GM19467 (cell line): ENCODE results near the gene SMG6.
"Not testable (repeated sequence)": the region's sequence is repeated elsewhere in the genome, so short reads cannot be mapped to it uniquely, and the experiment has no call there.

Source experiments
- ATAC-seq: cut with Tn5 transposase; IDR thresholded peaks from one replicate; pipeline ENCODE4 v1.9.1; 2021; ENCODE audit warnings: mild to moderate bottlenecking, moderate library complexity; ENCODE audit not compliant: unreplicated experiment

The SMG6 gene

DNA sequence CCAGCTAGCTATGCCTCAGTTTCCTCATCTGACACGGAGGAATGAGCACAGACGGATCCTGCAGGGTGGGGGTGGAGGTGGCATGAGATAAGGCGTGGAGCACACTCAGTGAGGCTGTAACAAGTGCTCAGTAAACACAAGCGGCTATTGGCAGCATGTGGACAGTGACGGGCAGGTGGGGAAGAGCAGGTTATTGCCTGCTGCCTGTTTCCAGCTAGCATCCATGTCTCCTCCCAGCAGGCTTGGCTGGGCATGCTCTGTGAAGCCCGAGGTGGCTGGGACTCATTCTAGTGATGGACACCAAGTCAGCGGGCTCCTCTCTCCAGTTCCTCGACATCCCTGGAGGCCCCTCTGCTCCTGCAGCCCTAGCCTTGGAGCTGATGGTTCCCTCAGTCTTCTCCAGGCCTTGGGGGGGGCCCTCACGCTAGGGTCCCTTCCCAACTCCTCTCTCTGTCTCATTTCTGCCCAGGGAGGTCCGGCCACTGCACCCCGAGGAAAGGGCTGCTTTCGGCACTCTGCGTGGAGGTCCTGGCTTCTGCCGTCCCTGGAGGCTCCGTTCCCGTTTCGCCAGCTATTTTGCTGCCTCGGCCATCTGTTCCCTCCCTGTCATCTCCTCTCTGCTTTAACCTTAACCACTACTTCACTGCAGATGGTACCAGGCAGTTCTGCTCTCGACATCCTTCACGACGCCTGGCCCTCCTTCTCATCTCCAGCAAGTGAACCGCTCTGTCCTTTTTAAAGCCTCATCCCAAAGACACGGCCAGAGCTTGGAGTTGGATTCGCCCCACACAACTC, 284.7 kb downstream of the SMG6 start:
- no peak for ATAC-seq

DNA sequence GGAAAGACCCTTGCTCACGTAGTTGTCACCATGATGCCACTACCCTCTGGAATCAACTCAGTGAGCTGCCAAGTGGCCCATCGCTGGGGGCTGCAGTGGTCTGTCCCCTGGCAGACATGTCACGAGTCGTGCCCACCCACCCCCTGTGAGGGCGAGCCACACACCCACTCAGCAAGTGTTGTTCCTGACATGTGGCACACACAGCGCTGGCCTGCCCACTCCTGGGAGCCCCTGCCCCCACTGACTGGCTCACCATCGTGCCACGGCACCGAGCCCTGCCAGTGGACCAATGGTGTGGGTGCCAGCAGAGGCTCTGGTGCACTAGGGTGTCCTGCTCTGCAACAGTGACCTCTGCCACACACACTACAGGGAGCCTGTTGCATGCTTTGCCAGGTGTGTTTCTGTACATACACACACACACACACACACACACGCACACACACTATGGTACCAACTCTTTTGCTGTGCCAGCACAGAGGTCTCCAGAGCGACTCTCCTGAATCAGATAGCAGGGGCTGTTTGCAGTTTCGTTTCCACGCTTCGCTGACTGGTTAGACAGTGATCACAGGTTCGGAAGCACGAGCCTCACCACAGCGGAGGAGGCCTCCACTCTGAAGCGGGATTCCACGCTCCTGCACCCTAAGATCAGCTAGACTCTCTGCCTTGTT, 286.2 kb downstream of the SMG6 start:
- ATAC-seq = no peak

GRCh38 chr17:2016494-2016893, 287.1 kb downstream of the SMG6 start:
- ATAC-seq = no peak

DNA sequence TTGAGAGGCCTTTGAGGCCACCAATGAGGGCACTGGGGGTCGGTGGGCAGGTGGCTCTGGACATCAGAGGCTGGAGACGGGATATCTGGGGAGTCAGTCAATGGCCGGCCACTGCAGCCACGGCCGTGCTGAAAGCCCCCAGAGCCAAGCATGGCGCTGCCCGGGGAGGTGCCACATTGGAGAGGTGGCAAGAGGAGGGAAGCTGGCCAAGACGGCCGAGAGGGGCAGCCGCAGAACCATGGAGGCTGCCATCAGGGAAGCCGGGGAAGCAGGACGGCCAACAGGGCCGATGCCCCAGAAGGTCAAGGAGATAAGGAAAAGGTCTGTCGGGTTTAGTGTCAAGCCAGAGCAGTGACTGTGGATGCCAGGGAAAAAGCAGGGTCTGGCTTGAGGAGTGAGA, 288.3 kb downstream of the SMG6 start:
- no peak for ATAC-seq

- ATAC-seq = no peak
Observed at GRCh38 chr17:2013994-2014317, 289.6 kb downstream of the SMG6 start.

- ATAC-seq = not testable (repeated sequence)
Observed at GRCh38 chr17:2013220-2013993, 290.2 kb downstream of the SMG6 start.

GRCh38 chr17:2012499-2012898, 291.1 kb downstream of the SMG6 start:
- ATAC-seq = no peak

DNA sequence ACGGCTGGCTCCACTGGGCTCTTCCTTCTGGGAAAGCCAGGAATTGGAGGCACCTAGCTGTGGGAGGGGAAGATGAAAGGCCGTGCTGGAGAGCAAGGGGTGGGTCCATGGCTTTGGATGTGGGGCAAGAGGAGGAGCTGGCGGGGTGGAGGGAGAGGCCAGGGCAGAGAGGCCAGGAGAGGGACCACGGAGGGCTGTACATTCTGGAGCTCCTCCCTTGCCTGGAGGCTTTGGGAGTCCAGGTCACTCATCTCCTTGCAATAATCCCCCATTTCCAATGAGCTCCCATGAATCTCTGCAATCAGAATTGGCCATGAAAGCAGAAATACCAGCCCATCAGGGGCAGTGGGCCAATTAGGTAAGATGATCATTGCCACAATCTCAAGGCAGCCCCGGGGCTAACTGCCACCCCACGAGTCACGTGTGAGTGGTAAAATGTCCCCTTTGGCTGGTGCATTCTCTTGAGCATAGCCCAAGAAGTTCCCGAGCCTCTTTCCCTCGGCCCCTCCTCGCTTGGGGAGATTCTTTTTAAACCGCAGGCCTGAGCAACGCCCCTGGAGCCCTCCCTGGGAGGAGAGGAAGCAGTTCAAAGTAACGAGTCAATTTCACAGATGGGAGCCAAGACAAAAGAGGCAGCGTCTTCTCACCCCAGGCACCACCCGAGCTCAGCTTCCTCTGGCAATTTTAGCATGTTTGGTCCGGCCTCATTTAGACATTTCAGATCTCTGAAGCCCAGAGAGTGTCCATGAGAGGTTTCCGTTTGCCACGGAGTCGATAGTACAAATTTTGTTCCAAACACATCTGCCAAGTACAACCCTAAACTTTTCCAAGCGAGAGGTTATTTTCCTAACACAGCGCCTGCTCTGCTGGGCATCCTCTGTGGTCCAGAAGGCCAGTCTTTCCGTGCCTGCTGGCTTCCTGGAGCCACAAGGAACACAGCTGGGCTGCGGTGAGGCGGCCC, 291.9 kb downstream of the SMG6 start:
- no peak for ATAC-seq
